ENCODE data around the gene TNFRSF19.

- TF ChIP-seq GABPB1 (CRISPR knock-in tag; IDR thresholded peaks at IDR 0.05) (no peak), MAFG (CRISPR knock-in tag; IDR thresholded peaks at IDR 0.05) (no peak), POLR2A (IDR thresholded peaks at IDR 0.05; ENCODE audit: insufficient read depth in 1 of 2, low read depth in 2 of 2, low read length in 2 of 2) (no peak), ZNF431 (CRISPR knock-in tag; IDR thresholded peaks at IDR 0.05; ENCODE audit: borderline replicate concordance, low read depth) (no peak), CTCF (CRISPR knock-in tag; IDR thresholded peaks at IDR 0.05) (no peak), ZNF776 (CRISPR knock-in tag; IDR thresholded peaks at IDR 0.05) (no peak), HMG20B (CRISPR knock-in tag; conservative IDR thresholded peaks at IDR 0.05) (no peak), ZNF253 (CRISPR knock-in tag; IDR thresholded peaks at IDR 0.05; ENCODE audit: borderline replicate concordance) (no peak), AFF4 (CRISPR knock-in tag; IDR thresholded peaks at IDR 0.05) (no peak), ZNF382 (CRISPR knock-in tag; IDR thresholded peaks at IDR 0.05; ENCODE audit: borderline replicate concordance) (no peak), SCMH1 (CRISPR knock-in tag; IDR thresholded peaks at IDR 0.05; ENCODE audit: borderline replicate concordance) (no peak), GABPA (IDR thresholded peaks at IDR 0.05; ENCODE audit: low read depth, low read length) (no peak), GABPA (CRISPR knock-in tag; IDR thresholded peaks at IDR 0.05; ENCODE audit: low read depth) (no peak), GTF3A (CRISPR knock-in tag; conservative IDR thresholded peaks at IDR 0.05) (no peak), UBTF (CRISPR knock-in tag; IDR thresholded peaks at IDR 0.05) (no peak)
These were observed 56.5 kb downstream of the TNFRSF19 start for GRCh38 chr13:23626700-23627099.
